Activated CD8-positive, alpha-beta T cell treated with anti-CD3 and anti-CD28 coated beads for 36 hours (primary cell): ENCODE data around the gene PRKG2. TPM values are rescaled to one million over a fixed set of nuclear protein-coding genes. Genes with fewer than 3 reads are reported as not detected.

Source experiments
- ATAC-seq: fragments of 200-7000 bp; cut with Tn5 transposase; one replicate; pipeline ENCODE4 v1.10.0; 2021; ENCODE audit warnings: mild to moderate bottlenecking, moderate library complexity
- CTCF ChIA-PET: fragments of 350-600 bp; sonication (Branson Sonifier 250); formaldehyde crosslinking; loops from one replicate; lab custom pipeline; 2021; ENCODE audit warnings: antibody characterized with exemption; lab: Charles Lee
- POLR2A ChIA-PET: fragments of 350-600 bp; sonication (Branson Sonifier 250); formaldehyde crosslinking; loops from one replicate; lab custom pipeline; 2021; ENCODE audit warnings: antibody characterized with exemption; lab: Charles Lee
- DNase-seq: peaks from one replicate; pipeline ENCODE4 v3.0.0-alpha.2; 2020
- H3K27ac Mint-ChIP-seq: one replicate; pipeline ENCODE4 v1.8.0; 2021; ENCODE audit warnings: mild to moderate bottlenecking, mixed read lengths
- H3K27me3 Mint-ChIP-seq: one replicate; pipeline ENCODE4 v1.8.0; 2021; ENCODE audit warnings: mixed read lengths
- H3K36me3 Mint-ChIP-seq: one replicate; pipeline ENCODE4 v1.8.0; 2021; ENCODE audit warnings: low read depth, mixed read lengths
- H3K4me1 Mint-ChIP-seq: one replicate; pipeline ENCODE4 v1.8.0; 2021; ENCODE audit warnings: low read depth, mixed read lengths
- H3K4me3 Mint-ChIP-seq: one replicate; pipeline ENCODE4 v1.8.0; 2021; ENCODE audit warnings: mild to moderate bottlenecking, moderate library complexity, mixed read lengths
- H3K9me3 Mint-ChIP-seq: one replicate; pipeline ENCODE4 v1.8.0; 2021; ENCODE audit warnings: mixed read lengths
- CTCF ChIP-seq: fragments of 200-600 bp; IDR thresholded peaks from one replicate; pipeline ENCODE4 v1.8.0; 2022; ENCODE audit warnings: antibody characterized with exemption, mild to moderate bottlenecking
- intact Hi-C: fragments of 100-400 bp; cut with micrococcal nuclease; formaldehyde crosslinking; loops from one replicate; pipeline ENCODE4 v1.10.0; 2022
- total RNA-seq, 2 experiments: library from RNA; stranded (reverse); gene quantifications; one replicate each; pipeline ENCODE4 v1.2.3, GENCODE V29; 2021

Gene PRKG2
- total RNA-seq, 2 experiments from 2014 or later: 0.54 to 0.63 TPM

- no peak for TF ChIP-seq CTCF
- DNase-seq (no peak), ATAC-seq (no peak)
- Mint-ChIP-seq H3K36me3 (no peaks in the 10 kb centered on the region), H3K4me1 (peaks cover 6% of the 10 kb centered on the region), H3K4me3 (no peak overlapping the region), H3K27ac (no peak overlapping the region), H3K27me3 (no peaks in the 10 kb centered on the region), H3K9me3 (no peaks in the 10 kb centered on the region)
- ChIA-PET CTCF (no interaction called here), POLR2A (no interaction called here)
- intact Hi-C loops: no loop called here
Measured at GRCh38 chr4:81109356-81109755, 105.7 kb downstream of the PRKG2 start.

- no peak overlapping the region for H3K4me3 Mint-ChIP-seq
- no peak for TF ChIP-seq CTCF
- no peak for DNase-seq
- H3K4me1 Mint-ChIP-seq: no peaks in the 10 kb centered on the region
- ChIA-PET CTCF (no interaction called here), POLR2A (no interaction called here)
- no peak overlapping the region for H3K27ac Mint-ChIP-seq
- H3K36me3 Mint-ChIP-seq: no peaks in the 10 kb centered on the region
- no peaks in the 10 kb centered on the region for H3K27me3 Mint-ChIP-seq
- ATAC-seq: no peak
- intact Hi-C loops: no loop called here
- no peaks in the 10 kb centered on the region for H3K9me3 Mint-ChIP-seq
Measured at GRCh38 chr4:81106150-81106549, 108.9 kb downstream of the PRKG2 start.

GRCh38 chr4:81102107-81102506 lies 112.9 kb downstream of the PRKG2 start:
- ATAC-seq: no peak
- POLR2A ChIA-PET: interaction anchor here (0.6 kb wide), 1 partner anchor 235 kb away, joined by 3 read pairs; no protein-coding TSS in a partner anchor

GRCh38 chr4:81096566-81096965 lies 118.5 kb downstream of the PRKG2 start:
- intact Hi-C loops: no loop called here
- no peak for TF ChIP-seq CTCF
- DNase-seq (no peak), ATAC-seq (no peak)
- H3K27me3 Mint-ChIP-seq: peaks cover 2% of the 10 kb centered on the region
- no peak overlapping the region for H3K27ac Mint-ChIP-seq
- no peaks in the 10 kb centered on the region for H3K4me1 Mint-ChIP-seq
- no peak overlapping the region for H3K4me3 Mint-ChIP-seq
- H3K36me3 Mint-ChIP-seq: no peaks in the 10 kb centered on the region
- ChIA-PET CTCF (no interaction called here), POLR2A (no interaction called here)
- H3K9me3 Mint-ChIP-seq: no peaks in the 10 kb centered on the region

More at GRCh38 chr4:81102107-81102506, 112.9 kb downstream of the PRKG2 start:
- H3K4me3 Mint-ChIP-seq: no peak overlapping the region
- H3K27me3 Mint-ChIP-seq: peaks cover 2% of the 10 kb centered on the region
- no peak for TF ChIP-seq CTCF
- H3K36me3 Mint-ChIP-seq: no peaks in the 10 kb centered on the region
- H3K27ac Mint-ChIP-seq: no peak overlapping the region
- intact Hi-C loops: no loop called here
- no peaks in the 10 kb centered on the region for H3K9me3 Mint-ChIP-seq
- CTCF ChIA-PET: interaction anchor here (0.6 kb wide), 1 partner anchor 250 kb away, joined by 3 read pairs; no protein-coding TSS in a partner anchor
- H3K4me1 Mint-ChIP-seq: no peaks in the 10 kb centered on the region
- DNase-seq: no peak

GRCh38 chr4:81095389-81095788 lies 119.6 kb downstream of the PRKG2 start:
- ChIA-PET CTCF (interaction anchor here (2.0 to 2.9 kb wide), 3 partner anchors 11 to 256 kb away, joined by 8 to 10 read pairs (median 9); no protein-coding TSS in a partner anchor), POLR2A (no interaction called here)
- intact Hi-C loops: no loop called here
- H3K27me3 Mint-ChIP-seq: peaks cover 2% of the 10 kb centered on the region
- H3K36me3 Mint-ChIP-seq: no peaks in the 10 kb centered on the region
- no peak overlapping the region for H3K4me3 Mint-ChIP-seq
- H3K27ac Mint-ChIP-seq: no peak overlapping the region
- H3K9me3 Mint-ChIP-seq: no peaks in the 10 kb centered on the region
- ATAC-seq (no peak), DNase-seq (no peak)
- no peak for TF ChIP-seq CTCF
- H3K4me1 Mint-ChIP-seq: no peaks in the 10 kb centered on the region
